Measurements from ENCODE around the gene TCN1.
"Not testable (repeated sequence)": the region's sequence is repeated elsewhere in the genome, so short reads cannot be mapped to it uniquely, and the experiment has no call there.

TCN1 gene

GRCh38 chr11:59854871-59855270 lies 11.4 kb downstream of the TCN1 start:
- DNase-seq = peak in 1 of 2 experiments; percentile 1

DNA sequence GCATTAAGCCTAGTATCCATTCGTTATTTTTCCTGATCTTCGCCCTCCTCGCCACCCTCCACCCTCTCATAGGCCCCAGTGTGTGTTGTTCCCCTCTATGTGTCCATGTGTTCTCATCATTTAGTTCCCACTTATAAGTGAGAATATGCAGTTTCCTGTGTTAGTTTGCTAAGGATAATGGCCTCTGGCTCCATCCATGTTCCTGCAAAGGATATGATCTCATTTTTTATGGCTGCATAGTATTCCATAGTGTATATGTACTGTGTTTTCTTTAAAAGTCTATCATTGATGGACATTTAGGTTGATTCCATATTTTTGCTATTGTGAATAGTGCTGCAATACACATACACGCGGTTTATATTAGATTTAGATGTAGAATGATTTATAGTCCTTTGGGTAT lies 14.9 kb downstream of the TCN1 start:
- not testable (repeated sequence) for DNase-seq

DNA sequence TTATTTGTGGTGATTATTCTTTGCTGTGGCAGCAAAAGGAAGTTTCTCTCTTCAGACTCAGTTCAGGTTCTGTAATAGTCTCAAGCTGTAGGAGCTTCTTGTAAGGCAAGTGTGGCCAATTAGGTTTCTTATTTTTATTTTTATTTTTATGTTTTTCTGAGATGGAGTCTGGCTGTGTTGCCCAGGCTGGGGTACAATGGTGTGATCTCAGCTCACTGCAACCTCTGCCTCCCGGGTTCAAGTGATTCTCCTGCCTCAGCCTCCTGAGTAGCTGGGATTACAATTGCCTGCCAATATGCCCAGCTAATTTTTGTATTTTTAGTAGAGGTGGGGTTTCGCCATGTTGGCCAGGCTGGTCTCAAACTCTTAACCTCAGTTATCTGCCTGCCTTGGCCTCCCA lies 16.7 kb downstream of the TCN1 start:
- DNase-seq = not testable (repeated sequence)

GRCh38 chr11:59849129-59849528 lies 17.2 kb downstream of the TCN1 start:
- DNase-seq = no peak

DNA sequence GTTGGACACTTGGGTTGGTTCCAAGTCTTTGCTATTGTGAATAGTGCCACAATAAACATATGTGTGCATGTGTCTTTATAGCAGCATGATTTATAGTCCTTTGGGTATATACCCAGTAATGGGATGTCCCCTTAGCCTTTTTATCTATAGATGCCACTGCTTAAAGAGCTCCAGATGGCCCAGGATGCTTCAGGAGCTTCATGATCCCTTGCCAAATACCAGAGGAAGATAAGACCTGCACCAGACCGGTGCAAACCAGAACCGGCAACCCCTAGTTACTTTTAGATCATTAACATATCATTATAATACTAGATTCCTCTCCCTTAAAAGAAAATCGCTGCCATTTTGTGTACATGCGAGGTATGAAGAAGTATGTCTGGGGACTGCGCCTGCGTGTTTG lies 17.8 kb downstream of the TCN1 start:
- not testable (repeated sequence) for DNase-seq

DNA sequence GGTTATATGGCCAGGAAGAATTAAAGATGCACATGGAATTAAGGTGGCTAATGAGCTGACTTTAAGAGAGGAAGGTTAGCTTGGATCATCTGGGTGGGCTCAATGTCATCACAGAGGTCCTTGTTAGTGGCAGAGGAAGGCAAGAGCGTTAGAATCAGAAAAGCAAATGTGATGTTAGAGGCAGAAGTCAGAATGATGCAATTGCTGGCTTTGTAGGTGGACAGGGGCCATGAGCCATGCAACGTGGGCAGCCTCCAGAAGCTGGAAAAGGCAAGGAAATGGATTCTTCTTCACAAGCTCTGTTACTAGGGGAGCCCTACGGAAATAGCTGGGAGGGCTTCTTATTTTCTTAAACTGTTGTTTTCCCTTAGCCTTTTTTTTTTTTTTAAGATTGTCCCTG lies 18.7 kb downstream of the TCN1 start:
- DNase-seq = no peak

GRCh38 chr11:59846556-59846955 lies 19.7 kb downstream of the TCN1 start:
- DNase-seq = no peak

DNA sequence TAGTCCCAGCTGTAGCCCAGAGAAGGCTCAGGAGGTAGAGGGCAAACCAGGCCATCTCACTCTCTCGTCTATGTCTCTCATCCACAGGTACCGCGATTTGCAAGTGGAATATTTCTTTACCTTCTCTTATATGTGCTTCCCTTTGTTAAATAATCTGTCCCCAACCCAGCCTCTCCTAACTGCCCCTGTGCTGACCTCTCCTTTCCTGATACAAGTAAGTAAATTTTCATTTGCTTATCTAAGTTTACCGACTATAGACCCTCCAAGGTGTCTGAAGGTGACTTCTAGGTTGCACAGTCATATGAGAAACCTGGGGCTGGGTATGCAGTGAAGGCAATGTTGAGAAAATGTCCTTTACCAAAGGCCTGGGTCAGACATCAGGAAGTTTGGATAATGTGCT lies 20.9 kb downstream of the TCN1 start, which contains the start of gene CBLIF:
CBLIF (minus strand) TSS at position 101 of the 400 bp plus-strand sequence; CDS start at position 55, 46 bp downstream.
- DNase-seq = no peak

DNA sequence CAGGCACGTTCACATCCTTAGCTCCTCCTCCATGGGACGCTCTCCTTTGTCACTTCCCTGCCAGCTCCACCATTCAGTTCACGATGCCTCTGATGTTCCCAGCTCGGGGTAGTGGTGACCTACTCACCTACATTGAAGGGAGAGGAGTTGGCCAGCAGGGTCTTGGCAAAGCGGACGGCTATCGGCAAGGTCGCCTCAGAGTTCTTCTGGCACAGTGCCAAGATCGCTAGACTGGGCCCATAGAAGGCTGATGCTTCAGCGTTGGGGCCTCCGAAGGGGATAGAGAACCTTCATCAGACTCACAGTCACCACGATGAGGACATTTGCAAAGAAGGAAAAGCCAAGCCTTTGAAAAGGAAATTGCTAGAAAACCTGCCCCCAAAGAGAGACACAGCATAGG lies 24.0 kb downstream of the TCN1 start:
- no peak for DNase-seq

DNA sequence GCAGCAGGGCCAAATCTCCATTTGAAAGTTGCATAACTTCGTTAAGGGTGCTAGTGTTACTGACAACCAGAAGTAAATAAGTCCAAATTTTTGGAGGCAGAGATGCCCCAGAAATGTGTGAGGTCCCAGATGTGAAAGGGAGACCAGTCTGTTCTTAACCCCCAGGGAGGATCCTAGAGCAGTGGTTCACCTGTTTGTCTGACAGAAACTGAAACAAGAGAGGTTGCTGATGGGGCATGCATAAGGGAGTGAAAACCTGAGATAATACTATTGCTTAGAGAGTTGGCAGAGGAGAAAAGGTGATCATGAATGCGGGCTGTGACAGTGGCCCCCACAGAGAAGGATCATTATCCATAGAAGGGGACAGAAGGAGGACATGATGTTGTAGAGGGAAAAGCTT lies 24.8 kb downstream of the TCN1 start:
- no peak for DNase-seq

- DNase-seq = no peak
Measured at GRCh38 chr11:59839615-59840014, 26.7 kb downstream of the TCN1 start.

DNA sequence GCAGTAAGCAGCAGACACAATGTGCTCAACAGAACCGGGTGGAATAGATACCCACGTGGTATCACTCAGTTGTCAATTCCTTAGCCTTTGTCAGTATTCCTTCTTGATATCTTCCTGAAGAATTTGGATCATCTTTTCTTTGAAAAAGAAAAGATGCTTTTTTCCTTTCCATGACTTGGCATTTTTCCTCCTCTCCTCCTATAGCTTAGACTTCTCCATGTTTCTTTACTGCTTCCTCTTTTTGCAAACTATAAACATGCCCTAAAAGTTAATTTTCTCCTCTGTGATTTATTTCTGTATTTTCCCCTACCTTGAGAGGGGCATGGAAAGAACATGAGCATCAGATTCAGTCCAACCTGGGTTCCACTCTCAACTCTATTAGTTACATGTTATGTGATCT lies 32.7 kb downstream of the TCN1 start:
- peak; percentile 9 to 18 for DNase-seq

- DNase-seq = no peak
Measured at GRCh38 chr11:59829358-59829757, 36.9 kb downstream of the TCN1 start.

DNA sequence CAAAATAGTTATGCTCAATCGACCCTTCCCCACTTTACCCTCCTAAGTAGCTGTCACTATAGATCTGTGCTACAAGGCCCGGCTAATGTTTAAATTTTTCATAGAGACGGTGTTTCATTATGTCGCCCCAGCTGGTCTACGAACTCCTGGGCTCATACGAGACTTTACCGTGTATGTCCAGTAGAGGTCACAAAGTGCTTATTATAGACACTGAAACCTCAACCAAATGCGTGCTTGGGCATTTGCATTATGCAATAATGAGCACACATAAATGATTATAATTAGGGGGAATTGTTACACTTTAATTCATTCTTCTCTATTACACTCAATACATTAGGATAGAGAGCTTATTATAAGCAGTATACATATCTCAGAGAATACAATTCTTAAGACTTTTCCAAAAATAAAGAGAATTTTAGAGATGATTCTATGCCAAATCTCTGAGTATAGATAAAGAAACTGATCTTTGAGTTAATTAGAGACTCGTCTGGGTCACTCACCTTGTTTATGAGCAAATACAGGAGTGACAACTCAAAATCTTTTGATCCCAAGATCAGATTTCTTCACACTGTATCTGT lies 43.2 kb downstream of the TCN1 start:
- peak; percentile 82 to 84 for DNase-seq

- peak; percentile 14 to 53 for DNase-seq
Measured at GRCh38 chr11:59818572-59818971, 47.7 kb downstream of the TCN1 start.

DNA sequence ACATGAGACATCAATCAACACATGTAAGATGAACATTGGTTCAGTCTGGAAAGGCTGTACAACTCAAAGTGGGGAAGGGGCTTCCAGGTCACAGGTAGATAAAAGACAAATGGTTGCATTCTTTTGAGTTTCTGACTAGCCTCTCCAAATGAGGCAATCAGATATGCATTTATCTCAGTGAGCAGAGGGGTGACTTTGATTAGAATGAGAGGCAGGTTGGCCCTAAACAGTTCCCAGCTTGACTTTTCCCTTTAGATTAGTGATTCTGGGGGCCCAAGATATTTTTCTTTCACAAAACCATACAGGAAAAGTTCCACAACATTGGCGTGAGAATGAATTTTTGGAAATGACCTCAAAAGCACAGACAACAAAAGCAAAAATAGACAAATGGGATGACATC lies 49.9 kb downstream of the TCN1 start:
- not testable (repeated sequence) for DNase-seq

- no peak for DNase-seq
Measured at GRCh38 chr11:59815754-59816153, 50.5 kb downstream of the TCN1 start.

DNA sequence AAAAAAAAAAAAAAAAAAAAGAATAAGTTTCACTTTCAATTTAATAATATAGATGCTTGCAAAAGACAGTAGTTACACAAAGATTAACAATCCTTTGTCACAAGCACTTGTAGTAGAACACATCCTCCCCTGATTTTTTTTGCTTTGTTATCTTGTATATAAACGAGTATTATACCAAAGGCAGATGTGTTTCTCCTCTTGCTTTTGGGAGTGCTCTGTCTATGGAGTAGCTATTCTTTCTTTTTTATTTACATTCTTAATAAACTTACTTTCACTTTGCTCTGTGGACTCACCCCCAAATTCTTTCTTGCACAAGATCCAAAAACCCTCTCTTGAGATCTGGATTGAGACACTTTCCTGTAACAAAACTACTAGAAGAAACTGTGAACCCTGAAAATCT lies 52.3 kb downstream of the TCN1 start:
- DNase-seq = no peak

DNA sequence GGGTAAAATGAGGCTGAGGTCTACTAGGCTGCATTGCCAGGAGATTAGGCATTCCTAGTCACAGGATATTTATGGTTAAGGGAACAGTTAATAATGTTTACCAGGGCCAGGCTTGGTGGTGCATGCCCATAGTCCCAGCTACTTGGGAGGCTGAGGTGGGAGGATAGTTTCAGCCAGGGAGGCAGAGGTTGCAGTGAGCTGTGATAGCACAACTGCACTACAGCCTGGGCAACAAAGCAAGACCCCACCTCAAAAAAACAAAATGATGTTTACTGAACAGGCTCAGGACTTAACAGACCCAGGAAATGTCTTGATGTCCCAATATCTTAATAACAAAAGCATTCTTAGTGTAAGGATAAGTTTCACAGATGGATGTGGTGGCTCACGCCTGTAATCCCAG lies 52.9 kb downstream of the TCN1 start:
- no peak for DNase-seq

DNA sequence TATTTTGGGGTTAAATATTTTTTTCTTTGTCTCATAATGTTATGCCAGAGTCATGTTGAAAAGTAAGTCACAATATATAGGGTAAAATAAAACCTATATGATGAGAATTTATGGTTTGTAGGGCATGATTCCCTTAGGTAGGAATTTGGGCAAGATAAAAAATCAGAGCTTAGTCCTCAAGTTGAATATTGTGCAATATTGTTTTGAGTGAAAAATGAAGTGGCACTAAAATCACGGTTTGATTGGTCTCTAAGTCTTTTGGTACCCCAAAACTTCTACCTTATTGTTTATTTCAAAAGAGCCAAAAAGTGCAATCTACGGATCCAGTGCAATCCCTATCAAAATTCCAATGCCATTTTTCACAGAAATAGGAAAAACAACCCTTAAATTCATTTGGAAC lies 54.1 kb downstream of the TCN1 start:
- no peak for DNase-seq

GRCh38 chr11:59810911-59811259 lies 55.4 kb downstream of the TCN1 start:
- DNase-seq = no peak

- peak; percentile 86 to 89 for DNase-seq
Measured at GRCh38 chr11:59810189-59810910, 55.9 kb downstream of the TCN1 start, which contains the start of gene MRPL16. MRPL16 (minus strand) TSS chr11:59810778; CDS start chr11:59810658, 120 bp downstream.

DNA sequence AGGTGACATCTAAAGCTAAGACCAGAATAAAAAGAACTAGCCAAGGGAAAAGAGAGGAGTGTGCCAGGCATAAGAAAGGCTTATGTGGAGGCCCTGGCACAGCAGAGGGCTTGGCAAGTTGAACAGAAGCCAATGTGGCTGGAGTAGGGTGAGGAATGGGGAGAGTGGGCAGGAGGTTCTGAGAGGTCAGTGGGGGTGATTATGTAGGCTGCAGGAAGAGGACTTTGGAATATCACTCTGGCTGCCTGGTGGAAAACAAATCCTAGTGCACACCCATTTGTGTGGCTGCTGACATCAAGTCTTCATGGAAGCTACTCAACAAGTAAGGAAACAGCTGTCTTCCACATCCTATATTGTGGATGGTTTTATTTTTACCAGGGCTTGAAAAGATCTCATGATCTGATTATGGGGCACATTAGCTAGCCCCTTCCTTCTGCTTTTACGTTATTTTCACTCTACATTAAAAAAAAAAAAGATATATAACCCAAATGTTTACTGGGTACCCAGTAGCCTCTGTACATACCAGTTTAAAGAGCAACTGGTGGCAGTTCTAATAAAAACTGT lies 59.2 kb downstream of the TCN1 start:
- no peak for DNase-seq

DNA sequence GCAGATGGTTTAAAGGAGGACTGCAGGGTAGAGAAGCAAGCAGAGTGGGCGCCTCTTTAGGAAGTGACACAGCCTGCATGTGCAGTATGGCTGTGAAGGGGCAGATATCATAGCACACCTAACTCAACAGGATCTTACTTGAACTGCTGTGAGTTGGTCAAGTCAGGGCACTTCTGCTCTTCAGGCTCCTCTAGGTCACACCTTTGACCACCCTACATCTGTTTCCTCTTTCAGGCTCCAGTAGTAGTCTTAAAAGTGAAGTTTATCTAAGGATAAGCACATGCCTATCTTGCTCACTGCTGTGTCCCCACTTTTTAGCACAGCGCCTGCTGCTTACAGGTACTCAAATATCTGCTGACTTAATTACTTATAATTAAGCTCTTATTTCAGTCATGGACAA lies 62.2 kb downstream of the TCN1 start:
- DNase-seq = peak in 1 of 2 experiments; percentile 16
